ENCODE measurements around the gene ZDHHC17. TPM values are rescaled to one million over a fixed set of nuclear protein-coding genes. Genes with fewer than 3 reads are reported as not detected.

Gene ZDHHC17
- total RNA-seq, 6 experiments from 2014 or later = 7.7 to 12.2 (median 9.5) TPM

DNA sequence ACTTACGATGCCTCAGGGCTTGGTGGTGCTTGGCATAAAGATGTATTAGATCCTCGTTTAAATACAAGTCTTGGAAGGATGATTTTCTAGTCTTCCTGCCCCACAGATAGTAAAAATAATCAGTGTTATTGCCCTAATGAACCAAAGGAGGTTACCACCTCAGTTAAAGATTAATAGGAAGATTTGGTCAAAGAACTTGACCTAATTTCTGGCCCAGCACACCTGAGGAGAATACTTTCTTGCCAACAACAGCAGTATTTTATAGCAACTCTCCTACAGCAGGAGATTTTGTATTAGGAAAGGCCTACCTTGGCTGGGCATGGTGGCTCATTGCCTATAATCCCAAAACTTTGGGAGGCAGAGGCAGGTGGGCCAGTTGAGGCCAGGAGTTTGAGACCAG is 83.3 kb downstream of the ZDHHC17 start:
- Histone ChIP-seq H3K27ac (no peak overlapping the region), H3K27me3 (no peaks in the 10 kb centered on the region), H3K4me1 (peaks cover 0 to 6% (median 0%) of the 10 kb centered on the region in 4 donors), H3K9me3 (no peaks in the 10 kb centered on the region), H3K36me3 (peaks cover 0 to 15% (median 2%) of the 10 kb centered on the region in 4 donors), H3K4me3 (no peak overlapping the region)
- TF ChIP-seq, protein P1, sequence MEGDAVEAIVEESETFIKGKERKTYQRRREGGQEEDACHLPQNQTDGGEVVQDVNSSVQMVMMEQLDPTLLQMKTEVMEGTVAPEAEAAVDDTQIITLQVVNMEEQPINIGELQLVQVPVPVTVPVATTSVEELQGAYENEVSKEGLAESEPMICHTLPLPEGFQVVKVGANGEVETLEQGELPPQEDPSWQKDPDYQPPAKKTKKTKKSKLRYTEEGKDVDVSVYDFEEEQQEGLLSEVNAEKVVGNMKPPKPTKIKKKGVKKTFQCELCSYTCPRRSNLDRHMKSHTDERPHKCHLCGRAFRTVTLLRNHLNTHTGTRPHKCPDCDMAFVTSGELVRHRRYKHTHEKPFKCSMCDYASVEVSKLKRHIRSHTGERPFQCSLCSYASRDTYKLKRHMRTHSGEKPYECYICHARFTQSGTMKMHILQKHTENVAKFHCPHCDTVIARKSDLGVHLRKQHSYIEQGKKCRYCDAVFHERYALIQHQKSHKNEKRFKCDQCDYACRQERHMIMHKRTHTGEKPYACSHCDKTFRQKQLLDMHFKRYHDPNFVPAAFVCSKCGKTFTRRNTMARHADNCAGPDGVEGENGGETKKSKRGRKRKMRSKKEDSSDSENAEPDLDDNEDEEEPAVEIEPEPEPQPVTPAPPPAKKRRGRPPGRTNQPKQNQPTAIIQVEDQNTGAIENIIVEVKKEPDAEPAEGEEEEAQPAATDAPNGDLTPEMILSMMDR (IDR thresholded peaks at IDR 0.05) = no peak
- TF ChIP-seq POLR2A (IDR thresholded peaks at IDR 0.05) = no peak
- DNase-seq = no peak
- intact Hi-C loops (cut with DNase I) = no loop called here
- peak in 1 of 4 donors; percentile 66 for ATAC-seq
- 69% methylated on average over 2 of the region's 2 CpGs for WGBS (ENCODE audit: insufficient coverage, low coverage, low lambda C conversion rate, missing lambda C conversion rate)

DNA sequence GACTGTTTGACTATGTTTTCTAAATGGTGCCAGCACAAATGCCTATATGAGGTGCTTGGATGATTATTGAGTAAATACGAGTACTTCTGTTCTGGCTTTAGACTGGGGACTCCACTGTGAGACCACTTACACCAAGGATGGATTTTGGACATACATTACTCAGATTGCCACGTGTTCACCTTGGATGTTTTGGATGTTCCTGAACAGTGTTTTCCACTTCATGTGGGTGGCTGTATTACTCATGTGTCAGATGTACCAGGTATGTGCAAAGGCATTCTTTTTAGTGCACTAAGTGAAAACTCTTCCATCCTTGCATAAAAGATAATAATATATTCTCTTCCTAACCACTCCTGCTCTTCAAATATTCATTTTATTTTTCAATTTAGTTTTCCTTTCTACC is 84.2 kb downstream of the ZDHHC17 start:
- 100% methylated on average over 2 of the region's 2 CpGs for WGBS (ENCODE audit: insufficient coverage, low coverage, low lambda C conversion rate, missing lambda C conversion rate)
- intact Hi-C loops (cut with DNase I) = no loop called here
- H3K4me1 ChIP-seq = peaks cover 0 to 6% (median 0%) of the 10 kb centered on the region in 4 donors
- no peak for ATAC-seq
- no peaks in the 10 kb centered on the region for H3K9me3 ChIP-seq
- no peak overlapping the region for H3K4me3 ChIP-seq
- no peaks in the 10 kb centered on the region for H3K27me3 ChIP-seq
- TF ChIP-seq, protein P1 (IDR thresholded peaks at IDR 0.05) = no peak
- TF ChIP-seq POLR2A (IDR thresholded peaks at IDR 0.05) = no peak
- H3K27ac ChIP-seq = no peak overlapping the region
- no peak for DNase-seq
- H3K36me3 ChIP-seq = peaks cover 0 to 15% (median 3%) of the 10 kb centered on the region in 4 donors

DNA sequence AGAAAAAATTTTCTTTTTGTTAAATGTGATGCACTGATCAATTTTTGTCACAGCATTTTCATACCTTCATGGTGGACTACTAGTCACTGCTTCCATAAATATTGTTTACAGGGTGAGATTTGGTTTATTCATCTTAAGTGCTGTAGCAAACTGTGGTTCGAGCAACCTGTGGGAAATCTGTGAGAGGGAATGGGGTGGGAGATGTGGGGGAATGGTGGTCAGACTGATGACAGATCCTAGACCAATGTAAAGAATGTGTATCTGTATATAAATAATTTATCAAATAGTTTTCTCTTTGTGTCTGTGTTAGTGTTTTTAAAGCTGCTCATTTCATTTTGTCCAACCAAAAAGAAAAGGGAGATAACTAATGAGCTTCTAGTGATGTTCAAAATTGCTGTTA is 88.2 kb downstream of the ZDHHC17 start:
- no peak overlapping the region for H3K4me3 ChIP-seq
- TF ChIP-seq POLR2A (IDR thresholded peaks at IDR 0.05) = no peak
- H3K36me3 ChIP-seq = peaks cover 0 to 15% (median 3%) of the 10 kb centered on the region in 4 donors
- ATAC-seq (no peak), DNase-seq (no peak)
- no peak overlapping the region for H3K27ac ChIP-seq
- intact Hi-C loops (cut with DNase I) = no loop called here
- no peaks in the 10 kb centered on the region for H3K27me3 ChIP-seq
- WGBS (ENCODE audit: insufficient coverage, low coverage, low lambda C conversion rate, missing lambda C conversion rate) = 100% methylated on average over 1 of the region's 1 CpG
- peaks cover 0 to 6% (median 0%) of the 10 kb centered on the region in 4 donors for H3K4me1 ChIP-seq
- no peaks in the 10 kb centered on the region for H3K9me3 ChIP-seq

DNA sequence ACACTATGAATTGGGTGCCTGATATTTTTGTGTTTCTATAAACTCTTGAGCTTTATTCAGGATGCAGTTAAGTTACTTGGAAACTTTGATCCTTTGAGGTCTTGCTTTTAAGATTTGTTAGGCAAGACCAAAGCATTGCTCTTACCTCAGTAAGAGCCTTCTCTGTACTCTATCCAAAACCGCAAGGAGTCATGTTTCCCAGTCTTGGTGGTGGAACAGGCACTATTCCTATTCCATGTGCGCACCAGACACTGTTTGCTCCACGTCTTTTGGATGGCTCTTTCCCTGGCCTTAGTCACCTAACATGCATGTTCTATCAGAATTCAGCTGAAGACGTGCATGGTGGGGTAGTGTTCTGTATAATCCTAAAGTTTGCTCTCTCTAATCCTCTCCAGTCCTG is 91.4 kb downstream of the ZDHHC17 start:
- ATAC-seq = no peak
- intact Hi-C loops (cut with DNase I) = no loop called here

DNA sequence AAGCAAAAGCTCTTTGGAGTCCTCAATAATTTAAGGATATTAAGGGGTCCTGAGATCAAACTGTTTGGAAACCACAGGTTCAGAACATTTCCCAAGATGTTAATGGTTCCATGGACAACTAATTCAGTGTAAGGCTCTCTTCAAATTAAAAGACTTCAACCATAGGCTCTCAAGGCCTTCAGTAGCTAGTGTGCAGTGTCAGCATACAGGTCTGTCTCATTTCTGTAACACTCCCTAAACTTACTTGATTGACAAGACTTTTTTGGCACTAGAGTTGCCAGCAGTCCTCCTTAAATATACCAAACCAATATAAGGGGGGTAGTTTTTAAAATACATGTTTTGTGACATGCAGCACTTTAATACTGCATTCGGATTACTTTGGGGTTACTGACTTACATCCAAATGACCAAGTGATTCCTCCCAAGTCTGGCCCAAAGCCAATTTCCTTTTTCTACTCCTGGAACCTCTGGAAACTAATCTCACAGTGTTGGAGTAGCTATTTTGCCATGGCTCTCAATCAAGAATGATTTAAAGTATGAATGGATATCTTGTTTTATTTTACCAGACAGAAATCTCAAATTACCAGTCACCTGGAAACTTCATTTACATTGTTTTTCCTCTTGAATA is 92.2 kb downstream of the ZDHHC17 start:
- Histone ChIP-seq H3K27ac (no peak overlapping the region), H3K27me3 (no peaks in the 10 kb centered on the region), H3K9me3 (no peaks in the 10 kb centered on the region), H3K36me3 (peaks cover 0 to 9% (median 2%) of the 10 kb centered on the region in 4 donors), H3K4me1 (no peaks in the 10 kb centered on the region), H3K4me3 (no peak overlapping the region)
- no peak for DNase-seq
- intact Hi-C loops (cut with DNase I) = no loop called here
- TF ChIP-seq POLR2A (IDR thresholded peaks at IDR 0.05) = no peak
- TF ChIP-seq, protein P1 (IDR thresholded peaks at IDR 0.05) = no peak
- WGBS (ENCODE audit: insufficient coverage, low coverage, low lambda C conversion rate, missing lambda C conversion rate) = 92% methylated on average over 1 of the region's 1 CpG
- ATAC-seq = no peak

More for the DNA sequence above, 91.4 kb downstream of the ZDHHC17 start:
- Histone ChIP-seq H3K27ac (no peak overlapping the region), H3K27me3 (no peaks in the 10 kb centered on the region), H3K4me1 (no peaks in the 10 kb centered on the region), H3K36me3 (peaks cover 0 to 11% (median 2%) of the 10 kb centered on the region in 4 donors), H3K9me3 (no peaks in the 10 kb centered on the region), H3K4me3 (no peak overlapping the region)
- 100% methylated on average over 1 of the region's 4 CpGs for WGBS (ENCODE audit: insufficient coverage, low coverage, low lambda C conversion rate, missing lambda C conversion rate)
- DNase-seq = no peak
- TF ChIP-seq POLR2A (IDR thresholded peaks at IDR 0.05) = no peak
- TF ChIP-seq, protein P1 (IDR thresholded peaks at IDR 0.05) = no peak
